Psoas muscle (tissue), 8 donors: ENCODE data around the gene SPTBN2. TPM values are rescaled to one million over a fixed set of nuclear protein-coding genes. Genes with fewer than 3 reads are reported as not detected.

Experiments used
- ATAC-seq, 4 donors: fragments of 200-7000 bp; cut with Tn5 transposase; one replicate each; pipeline ENCODE4 v1.9.1; 2020; ENCODE audit warnings: moderate library complexity in 3 of 4, mild to moderate bottlenecking in 2 of 4
- DNase-seq, 2 donors: peaks; one replicate each; pipeline ENCODE4 v3.0.0-alpha.2; 2020
- H3K27ac ChIP-seq: fragments of 200-600 bp; one replicate; pipeline ENCODE4 v1.8.0; 2022
- H3K27me3 ChIP-seq, 3 donors: fragments of 200-600 bp in 1 of 3; one replicate each; pipeline versions ENCODE4 v1.6.1 to v1.8.0; 2013 to 2022; ENCODE audit warnings: low read length in 2 of 3, mild to moderate bottlenecking in 2 of 3, moderate library complexity in 1 of 3; ENCODE audit not compliant: insufficient read depth in 3 of 3
- H3K36me3 ChIP-seq, 2 donors: fragments of 200-600 bp in 1 of 2; one replicate each; pipeline versions ENCODE4 v1.6.1 to v1.8.0; 2013 to 2022; ENCODE audit warnings: low read depth in 1 of 2, mild to moderate bottlenecking in 1 of 2, moderate library complexity in 1 of 2; ENCODE audit not compliant: insufficient read depth in 1 of 2
- H3K4me1 ChIP-seq: fragments of 200-600 bp; one replicate; pipeline ENCODE4 v1.8.0; 2022
- H3K4me3 ChIP-seq: fragments of 200-600 bp; one replicate; pipeline ENCODE4 v1.8.0; 2022; ENCODE audit warnings: mild to moderate bottlenecking
- H3K9me3 ChIP-seq: fragments of 200-600 bp; one replicate; pipeline ENCODE4 v1.8.0; 2022
- WGBS, 3 donors: extraction: QIAGEN DNeasy Blood & Tissue Kit; methylation state at CpG; one replicate each; pipeline versions ENCODE4 v1.1.6 to v1.1.7; 2013; 5-methylcytosine and 5-hydroxymethylcytosine counted together
- intact Hi-C, 2 donors: fragments of 100-400 bp; cut with DNase I; formaldehyde crosslinking; loops; one replicate each; pipeline versions ENCODE4 v1.11.0 to v1.14.2; 2022
- polyA plus RNA-seq, 3 donors: library from polyadenylated mRNA; stranded (reverse); fragments of 200-250 nt; gene quantifications; one replicate each; pipeline ENCODE4 v1.2.3, GENCODE V29; 2013
- total RNA-seq, 4 donors: library from RNA; stranded (reverse); fragmentation: NEBNext Ultra II Directional in 2 of 4; extraction: Animal tissue kit (Norgen Biotek cat#: 25700) in 2 of 4; gene quantifications; one replicate each; pipeline versions ENCODE4 v1.2.1 to v1.2.4, GENCODE V29; 2021 to 2023
- TF ChIP-seq, protein P1 (sequence below): fragments of 200-600 bp; IDR thresholded peaks from one replicate; pipeline ENCODE4 v1.8.0; 2022; ENCODE audit warnings: antibody characterized with exemption
- donor health status: healthy with polysubstance abuse.
- donor health status: DM: no; HTN: no; CAD: no; lungs with moderate emphysema.
- donor health status: Bipolar disorder and iron deficiency.
- donor health status: healthy.
- donor health status: DM: yes; HTN: yes; CAD: no.
- donor health status: DM: no; HTN: no; CAD: no.
- donor health status: DM: no; HTN: no; CAD: no.
- donor health status: DM: yes; HTN: yes; CAD: no.

The SPTBN2 gene
- total and polyA plus RNA-seq, 7 donors: 0.08 to 1.4 (median 0.43) TPM; not detected in 1

- no peak overlapping the region for H3K27ac ChIP-seq
- H3K4me1 ChIP-seq: peaks cover 5% of the 10 kb centered on the region
- no peaks in the 10 kb centered on the region for H3K36me3 ChIP-seq
- no peak for ATAC-seq
- no peak overlapping the region for H3K4me3 ChIP-seq
- intact Hi-C loops: no loop called here
- 38 to 51% (median 51%) methylated on average over 2 of the region's 2 CpGs for WGBS, 3 donors
- TF ChIP-seq, protein P1, sequence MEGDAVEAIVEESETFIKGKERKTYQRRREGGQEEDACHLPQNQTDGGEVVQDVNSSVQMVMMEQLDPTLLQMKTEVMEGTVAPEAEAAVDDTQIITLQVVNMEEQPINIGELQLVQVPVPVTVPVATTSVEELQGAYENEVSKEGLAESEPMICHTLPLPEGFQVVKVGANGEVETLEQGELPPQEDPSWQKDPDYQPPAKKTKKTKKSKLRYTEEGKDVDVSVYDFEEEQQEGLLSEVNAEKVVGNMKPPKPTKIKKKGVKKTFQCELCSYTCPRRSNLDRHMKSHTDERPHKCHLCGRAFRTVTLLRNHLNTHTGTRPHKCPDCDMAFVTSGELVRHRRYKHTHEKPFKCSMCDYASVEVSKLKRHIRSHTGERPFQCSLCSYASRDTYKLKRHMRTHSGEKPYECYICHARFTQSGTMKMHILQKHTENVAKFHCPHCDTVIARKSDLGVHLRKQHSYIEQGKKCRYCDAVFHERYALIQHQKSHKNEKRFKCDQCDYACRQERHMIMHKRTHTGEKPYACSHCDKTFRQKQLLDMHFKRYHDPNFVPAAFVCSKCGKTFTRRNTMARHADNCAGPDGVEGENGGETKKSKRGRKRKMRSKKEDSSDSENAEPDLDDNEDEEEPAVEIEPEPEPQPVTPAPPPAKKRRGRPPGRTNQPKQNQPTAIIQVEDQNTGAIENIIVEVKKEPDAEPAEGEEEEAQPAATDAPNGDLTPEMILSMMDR: no peak
- DNase-seq: no peak
- peaks cover 0 to under 1% (median 0%) of the 10 kb centered on the region in 3 donors for H3K27me3 ChIP-seq
- H3K9me3 ChIP-seq: no peaks in the 10 kb centered on the region
Observed at GRCh38 chr11:66739983-66740382, 11.0 kb upstream of the SPTBN2 start.

DNA sequence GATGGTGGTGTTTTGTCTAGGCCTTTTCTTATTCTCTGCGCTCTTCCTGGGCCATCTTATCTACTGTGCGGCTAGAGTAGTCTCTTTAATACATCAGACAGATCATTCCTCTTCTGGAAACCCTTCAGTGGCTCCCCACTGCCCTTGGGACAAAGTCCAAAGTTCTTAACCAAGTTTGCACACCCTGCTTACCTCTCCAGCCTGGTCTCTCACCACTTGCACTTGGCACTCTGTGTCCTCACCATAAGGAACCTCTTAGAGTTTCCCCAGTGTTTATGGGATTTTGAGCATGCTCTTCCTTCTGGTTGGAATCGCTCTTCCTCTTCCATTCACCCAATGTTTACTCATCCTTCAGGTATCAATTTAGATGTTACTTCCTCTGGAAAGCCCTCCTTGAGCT lies 5.2 kb upstream of the SPTBN2 start:
- ATAC-seq: no peak
- H3K36me3 ChIP-seq: no peaks in the 10 kb centered on the region
- 92 to 95% (median 94%) methylated on average over 3 of the region's 3 CpGs for WGBS, 3 donors
- no peak for DNase-seq
- H3K4me1 ChIP-seq: no peaks in the 10 kb centered on the region
- no peak overlapping the region for H3K27ac ChIP-seq
- H3K9me3 ChIP-seq: no peaks in the 10 kb centered on the region
- peaks cover 0 to 19% (median 5%) of the 10 kb centered on the region in 3 donors for H3K27me3 ChIP-seq
- intact Hi-C loops: no loop called here
- TF ChIP-seq, protein P1: no peak
- H3K4me3 ChIP-seq: no peak overlapping the region

- no peak for ATAC-seq
Observed at GRCh38 chr11:66729447-66729846, 431 bp upstream of the SPTBN2 start.

GRCh38 chr11:66728038-66728692 lies 851 bp downstream of the SPTBN2 start:
- H3K27me3 ChIP-seq: peaks cover 0 to 53% (median 19%) of the 10 kb centered on the region in 3 donors
- WGBS, 3 donors: 1 to 6% (median 5%) methylated on average over 11 to 111 of the region's 114 CpGs
- ATAC-seq: peak in 1 of 4 donors; percentile 16

More at GRCh38 chr11:66729447-66729846, 431 bp upstream of the SPTBN2 start:
- 92 to 96% (median 94%) methylated on average over 4 of the region's 4 CpGs for WGBS, 3 donors
- Histone ChIP-seq H3K27ac (no peak overlapping the region), H3K9me3 (no peaks in the 10 kb centered on the region), H3K27me3 (peaks cover 0 to 57% (median 19%) of the 10 kb centered on the region in 3 donors), H3K4me1 (no peaks in the 10 kb centered on the region), H3K4me3 (no peak overlapping the region), H3K36me3 (no peaks in the 10 kb centered on the region)
- TF ChIP-seq, protein P1: no peak
- intact Hi-C loops: no loop called here
- no peak for DNase-seq

More at GRCh38 chr11:66728038-66728692, 851 bp downstream of the SPTBN2 start:
- Histone ChIP-seq H3K27ac (no peak overlapping the region), H3K4me1 (no peaks in the 10 kb centered on the region), H3K4me3 (peak overlapping the region; percentile 65), H3K36me3 (no peaks in the 10 kb centered on the region), H3K9me3 (no peaks in the 10 kb centered on the region)
- TF ChIP-seq, protein P1: no peak
- peak in 1 of 2 donors; percentile 39 for DNase-seq
- intact Hi-C loops: no loop called here
